Measurements from ENCODE around the gene RSPRY1. TPM values are rescaled to one million over a fixed set of nuclear protein-coding genes. Genes with fewer than 3 reads are reported as not detected.

RSPRY1 gene
- total RNA-seq, 1 donor from 2014 or later, result 14.0 TPM

- peaks cover 39% of the 10 kb centered on the region for H3K36me3 ChIP-seq
- TF ChIP-seq CTCF (IDR thresholded peaks at IDR 0.05; ENCODE audit: borderline replicate concordance), result no peak
- no peak overlapping the region for H3K27ac ChIP-seq (replicated peaks)
- no peak for DNase-seq
- no peak overlapping the region for H3K4me3 ChIP-seq
- no peaks in the 10 kb centered on the region for H3K9me3 ChIP-seq (replicated peaks)
- H3K27me3 ChIP-seq (ENCODE audit: low read depth), result no peaks in the 10 kb centered on the region
- peaks cover 17% of the 10 kb centered on the region for H3K4me1 ChIP-seq
- intact Hi-C loops (cut with micrococcal nuclease), result no loop called here
These were observed 72.2 kb downstream of the RSPRY1 start for GRCh38 chr16:57258226-57258909.

- H3K4me1 ChIP-seq, result peaks cover 17% of the 10 kb centered on the region
- no peak for DNase-seq
- H3K36me3 ChIP-seq, result peaks cover 32% of the 10 kb centered on the region
- no peaks in the 10 kb centered on the region for H3K9me3 ChIP-seq (replicated peaks)
- no peak for TF ChIP-seq CTCF (IDR thresholded peaks at IDR 0.05; ENCODE audit: borderline replicate concordance)
- H3K27ac ChIP-seq (replicated peaks), result no peak overlapping the region
- intact Hi-C loops (cut with micrococcal nuclease), result no loop called here
- no peaks in the 10 kb centered on the region for H3K27me3 ChIP-seq (ENCODE audit: low read depth)
- H3K4me3 ChIP-seq, result no peak overlapping the region
These were observed 72.9 kb downstream of the RSPRY1 start for GRCh38 chr16:57258910-57259475.

- intact Hi-C loops (cut with micrococcal nuclease), result no loop called here
- H3K4me3 ChIP-seq, result no peak overlapping the region
- no peaks in the 10 kb centered on the region for H3K9me3 ChIP-seq (replicated peaks)
- H3K27ac ChIP-seq (replicated peaks), result peak overlapping the region; percentile 73
- peaks cover 18% of the 10 kb centered on the region for H3K36me3 ChIP-seq
- no peaks in the 10 kb centered on the region for H3K27me3 ChIP-seq (ENCODE audit: low read depth)
- TF ChIP-seq CTCF (IDR thresholded peaks at IDR 0.05; ENCODE audit: borderline replicate concordance), result no peak
- H3K4me1 ChIP-seq, result peaks cover 17% of the 10 kb centered on the region
- no peak for DNase-seq
These were observed 74.3 kb downstream of the RSPRY1 start for GRCh38 chr16:57260294-57260929.

- Histone ChIP-seq H3K9me3 (replicated peaks) (no peaks in the 10 kb centered on the region), H3K27me3 (ENCODE audit: low read depth) (no peaks in the 10 kb centered on the region), H3K4me3 (no peak overlapping the region), H3K4me1 (peaks cover 30% of the 10 kb centered on the region), H3K27ac (replicated peaks) (no peak overlapping the region), H3K36me3 (peaks cover 4% of the 10 kb centered on the region)
- TF ChIP-seq CTCF (IDR thresholded peaks at IDR 0.05; ENCODE audit: borderline replicate concordance), result no peak
- intact Hi-C loops (cut with micrococcal nuclease), result no loop called here
- no peak for DNase-seq
These were observed 75.7 kb downstream of the RSPRY1 start for GRCh38 chr16:57261806-57262205.

- intact Hi-C loops (cut with micrococcal nuclease), result no loop called here
- Histone ChIP-seq H3K9me3 (replicated peaks) (no peaks in the 10 kb centered on the region), H3K27me3 (ENCODE audit: low read depth) (no peaks in the 10 kb centered on the region), H3K4me3 (no peak overlapping the region), H3K27ac (replicated peaks) (no peak overlapping the region), H3K4me1 (peaks cover 42% of the 10 kb centered on the region), H3K36me3 (no peaks in the 10 kb centered on the region)
- no peak for DNase-seq
- TF ChIP-seq CTCF (IDR thresholded peaks at IDR 0.05; ENCODE audit: borderline replicate concordance), result no peak
These were observed 76.9 kb downstream of the RSPRY1 start for GRCh38 chr16:57262841-57263540.

Data from left ventricle myocardium inferior (tissue), 1 donor.